Fibroblast of skin of abdomen (primary cell): Measurements from ENCODE around the gene MYO10. TPM values are rescaled to one million over a fixed set of nuclear protein-coding genes. Genes with fewer than 3 reads are reported as not detected.
"Not testable (repeated sequence)": the region's sequence is repeated elsewhere in the genome, so short reads cannot be mapped to it uniquely, and the experiment has no call there.

Source experiments
- DNase-seq: peaks from one replicate; pipeline ENCODE4 v3.0.0-alpha.2; 2013
- polyA plus RNA-seq, 2 experiments: library from polyadenylated mRNA; unstranded; fragments of 120-200 nt; gene quantifications; one replicate each; pipeline ENCODE4 v1.2.1, GENCODE V29; 2013; ENCODE audit not compliant: insufficient read length in 2 of 2

The MYO10 gene
- polyA plus RNA-seq (2013, experiment 1 of 2; ENCODE audit: insufficient read length): 28.2 TPM
- polyA plus RNA-seq (2013, experiment 2 of 2; ENCODE audit: insufficient read length): 27.1 TPM

GRCh38 chr5:16936150-16936988, at the start of gene MYO10:
Gene MYO10 (minus strand): TSS chr5:16936288. CDS start chr5:16935808, 480 bp downstream.
- peak; percentile 83 for DNase-seq

- not testable (repeated sequence) for DNase-seq
Measured at GRCh38 chr5:16985304-16985703, 49.2 kb upstream of the MYO10 start.

- DNase-seq: no peak
Measured at GRCh38 chr5:16983972-16984371, 47.9 kb upstream of the MYO10 start.

GRCh38 chr5:16983022-16983639, 47.0 kb upstream of the MYO10 start:
- DNase-seq: no peak

GRCh38 chr5:16981700-16982099, 45.6 kb upstream of the MYO10 start:
- no peak for DNase-seq

- DNase-seq: peak; percentile 9
Measured at GRCh38 chr5:16980983-16981382, 44.9 kb upstream of the MYO10 start.

- no peak for DNase-seq
Measured at GRCh38 chr5:16978296-16978695, 42.2 kb upstream of the MYO10 start.

GRCh38 chr5:16976625-16977008, 40.5 kb upstream of the MYO10 start:
- no peak for DNase-seq

- DNase-seq: peak; percentile 84
Measured at GRCh38 chr5:16975950-16976624, 40.0 kb upstream of the MYO10 start.

GRCh38 chr5:16974981-16975380, 38.9 kb upstream of the MYO10 start:
- no peak for DNase-seq

- DNase-seq: no peak
Measured at GRCh38 chr5:16970826-16971225, 34.7 kb upstream of the MYO10 start.

GRCh38 chr5:16970260-16970659, 34.2 kb upstream of the MYO10 start:
- DNase-seq: no peak

GRCh38 chr5:16965581-16965980, 29.5 kb upstream of the MYO10 start:
- DNase-seq: peak; percentile 19

- no peak for DNase-seq
Measured at GRCh38 chr5:16963821-16964220, 27.7 kb upstream of the MYO10 start.

GRCh38 chr5:16961131-16961530, 25.0 kb upstream of the MYO10 start:
- DNase-seq: no peak

GRCh38 chr5:16957304-16958196, 21.5 kb upstream of the MYO10 start:
- DNase-seq: peak; percentile 98

GRCh38 chr5:16953729-16954128, 17.6 kb upstream of the MYO10 start:
- no peak for DNase-seq

GRCh38 chr5:16952968-16953671, 17.0 kb upstream of the MYO10 start:
- no peak for DNase-seq

GRCh38 chr5:16946725-16947124, 10.6 kb upstream of the MYO10 start:
- DNase-seq: no peak

- no peak for DNase-seq
Measured at GRCh38 chr5:16944816-16945562, 8.9 kb upstream of the MYO10 start.
